CD14-positive monocyte (primary cell): ENCODE results near the gene WDR82. TPM values are rescaled to one million over a fixed set of nuclear protein-coding genes. Genes with fewer than 3 reads are reported as not detected.

Experiments used
- DNase-seq, 3 donors: peaks; one replicate each; pipeline ENCODE4 v3.0.0-alpha.2; 2011 to 2022
- H2AFZ ChIP-seq: 2 replicates; pipeline ENCODE4 v1.6.0; 2012; ENCODE audit warnings: mild to moderate bottlenecking, low read depth, low read length, inconsistent platforms; ENCODE audit not compliant: insufficient read depth, poor library complexity, severe bottlenecking
- H3K27ac ChIP-seq, 2 donors: 1 replicate in 1 of 2; 2 replicates in 1 of 2; pipeline ENCODE4 v1.5.1; 2012 to 2013; ENCODE audit warnings: low read length in 2 of 2, control low read depth in 1 of 2, inconsistent platforms in 1 of 2, low read depth in 1 of 2, mild to moderate bottlenecking in 1 of 2
- H3K27me3 ChIP-seq, 2 donors: one replicate each; pipeline versions ENCODE4 v1.6.0 to v1.6.1; 2011 to 2013; ENCODE audit warnings: low read length in 2 of 2; ENCODE audit not compliant: control insufficient read depth in 2 of 2, insufficient read depth in 2 of 2
- H3K36me3 ChIP-seq, 2 donors: replicated peaks in 1 of 2; 1 replicate in 1 of 2; 2 replicates in 1 of 2; pipeline versions ENCODE4 v1.5.1 to v1.6.1; 2012 to 2013; ENCODE audit warnings: low read length in 2 of 2, control low read depth in 1 of 2, inconsistent platforms in 1 of 2, mild to moderate bottlenecking in 1 of 2; ENCODE audit not compliant: insufficient read depth in 2 of 2, control insufficient read depth in 1 of 2
- H3K4me1 ChIP-seq, 2 donors: 1 replicate in 1 of 2; 2 replicates in 1 of 2; pipeline versions ENCODE4 v1.5.1 to v1.6.1; 2012 to 2013; ENCODE audit warnings: low read length in 2 of 2, control low read depth in 1 of 2, inconsistent platforms in 1 of 2, mild to moderate bottlenecking in 1 of 2, moderate library complexity in 1 of 2; ENCODE audit not compliant: insufficient read depth in 2 of 2, control insufficient read depth in 1 of 2
- H3K4me2 ChIP-seq: replicated peaks from 2 replicates; pipeline ENCODE3; 2012; ENCODE audit warnings: low read length, moderate library complexity, mild to moderate bottlenecking; ENCODE audit not compliant: poor library complexity, severe bottlenecking; ENCODE audit errors: extremely low read depth
- H3K4me3 ChIP-seq, 3 experiments: fragments of 200-600 bp in 1 of 3; sonication (generic) in 1 of 3; replicated peaks in 1 of 3; 1 replicate in 2 of 3; 2 replicates in 1 of 3; pipeline ENCODE4 v1.5.1; 2011 to 2013; ENCODE audit warnings: low read length in 3 of 3, mild to moderate bottlenecking in 3 of 3, control low read depth in 2 of 3, low read depth in 2 of 3, inconsistent platforms in 1 of 3, moderate library complexity in 1 of 3
- H3K79me2 ChIP-seq: 2 replicates; pipeline ENCODE4 v1.6.0; 2012; ENCODE audit warnings: mild to moderate bottlenecking, control low read depth, inconsistent platforms, low read length, moderate library complexity; ENCODE audit not compliant: insufficient read depth
- H3K9ac ChIP-seq: 2 replicates; pipeline ENCODE4 v1.6.0; 2017; ENCODE audit warnings: low read length, mild to moderate bottlenecking; ENCODE audit not compliant: insufficient read depth, poor library complexity, severe bottlenecking
- H3K9me3 ChIP-seq, 2 donors: replicated peaks in 1 of 2; 1 replicate in 1 of 2; 2 replicates in 1 of 2; pipeline versions ENCODE4 v1.5.1 to v1.6.1; 2012 to 2013; ENCODE audit warnings: low read length in 2 of 2, control low read depth in 1 of 2; ENCODE audit not compliant: control insufficient read depth in 1 of 2, insufficient read depth in 1 of 2
- H4K20me1 ChIP-seq: 2 replicates; pipeline ENCODE4 v1.6.0; 2012; ENCODE audit warnings: mild to moderate bottlenecking, low read length, control low read depth, moderate library complexity; ENCODE audit not compliant: insufficient read depth
- H3K27ac Mint-ChIP-seq, 7 donors: one replicate each; pipeline ENCODE4 v1.8.0; 2020; ENCODE audit warnings: mild to moderate bottlenecking in 7 of 7, mixed read lengths in 7 of 7, moderate library complexity in 6 of 7, inconsistent platforms in 2 of 7
- H3K27me3 Mint-ChIP-seq, 3 donors: one replicate each; pipeline ENCODE4 v1.8.0; 2021 to 2022; ENCODE audit warnings: low read depth in 3 of 3, mild to moderate bottlenecking in 3 of 3, mixed read lengths in 3 of 3, moderate library complexity in 3 of 3, inconsistent platforms in 1 of 3
- H3K36me3 Mint-ChIP-seq, 2 donors: one replicate each; pipeline ENCODE4 v1.8.0; 2020; ENCODE audit warnings: mixed read lengths in 2 of 2, inconsistent platforms in 1 of 2, mild to moderate bottlenecking in 1 of 2
- H3K4me1 Mint-ChIP-seq: one replicate; pipeline ENCODE4 v1.8.0; 2020; ENCODE audit warnings: mild to moderate bottlenecking, mixed read lengths
- H3K4me3 Mint-ChIP-seq, 2 donors: one replicate each; pipeline ENCODE4 v1.8.0; 2020; ENCODE audit warnings: mild to moderate bottlenecking in 2 of 2, mixed read lengths in 2 of 2, moderate library complexity in 1 of 2
- H3K9me3 Mint-ChIP-seq, 7 donors: one replicate each; pipeline ENCODE4 v1.8.0; 2020 to 2022; ENCODE audit warnings: mixed read lengths in 7 of 7, mild to moderate bottlenecking in 6 of 7, moderate library complexity in 6 of 7, inconsistent platforms in 2 of 7
- WGBS: methylation state at CpG from one replicate; pipeline ENCODE4 v1.1.5; 2013; ENCODE audit warnings: missing lambda C conversion rate; ENCODE audit not compliant: insufficient coverage; 5-methylcytosine and 5-hydroxymethylcytosine counted together
- intact Hi-C, 2 donors: fragments of 100-400 bp; cut with micrococcal nuclease; formaldehyde crosslinking; loops; one replicate each; pipeline versions ENCODE4 v1.15.0 to v1.15.1; 2023
- polyA minus RNA-seq: library from RNA; depleted of rRNA, polyadenylated mRNA; stranded (reverse); fragments of >200 nt; gene quantifications from 2 replicates; pipeline ENCODE4 v1.2.3, GENCODE V29; 2012
- polyA plus RNA-seq, 3 donors: library from polyadenylated mRNA; depleted of rRNA in 1 of 3; unstranded in 2 of 3; stranded (reverse) in 1 of 3; fragments of 300-500 nt in 2 of 3; fragments of >200 nt in 1 of 3; fragmentation: Illumina TruSeq in 2 of 3; gene quantifications; 1 replicate in 2 of 3; 2 replicates in 1 of 3; pipeline ENCODE4 v1.2.3, GENCODE V29; 2012 to 2021
- total RNA-seq, 12 experiments: library from RNA in 1 of 12; stranded (reverse) in 1 of 12; fragments of 120-200 nt in 1 of 12; gene quantifications; one replicate each; pipeline ENCODE4 v1.2.4 and lab custom pipeline; 2013 to 2026; ENCODE audit warnings: mixed read lengths in 6 of 12, inconsistent platforms in 1 of 12
- TF ChIP-seq, protein P1 (sequence below): fragments of 200-600 bp; IDR thresholded peaks from one replicate; pipeline ENCODE4 v1.8.0; 2022; ENCODE audit warnings: antibody characterized with exemption, mild to moderate bottlenecking

Gene WDR82, protein sequence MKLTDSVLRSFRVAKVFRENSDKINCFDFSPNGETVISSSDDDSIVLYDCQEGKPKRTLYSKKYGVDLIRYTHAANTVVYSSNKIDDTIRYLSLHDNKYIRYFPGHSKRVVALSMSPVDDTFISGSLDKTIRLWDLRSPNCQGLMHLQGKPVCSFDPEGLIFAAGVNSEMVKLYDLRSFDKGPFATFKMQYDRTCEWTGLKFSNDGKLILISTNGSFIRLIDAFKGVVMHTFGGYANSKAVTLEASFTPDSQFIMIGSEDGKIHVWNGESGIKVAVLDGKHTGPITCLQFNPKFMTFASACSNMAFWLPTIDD
- total RNA-seq (2013), result 52.9 TPM
- polyA plus RNA-seq (10 to 100 TPM; 27.3 to 33.4 (median 32.3) TPM), polyA minus RNA-seq (31.7 and 50.2 TPM in 2 replicates), total RNA-seq (lab: John Stamatoyannopoulos, UW) (95.7 to 231 (median 138) reads per million in 11 experiments)

- Histone ChIP-seq H3K79me2 (peaks cover 60% of the 10 kb centered on the region), H3K9ac (peak within 1 kb of the TSS; percentile 83), H3K36me3 (peaks cover 4 to 19% of the 10 kb centered on the region in 2 donors), H2AFZ (peak within 1 kb of the TSS; percentile 78), H3K4me3 (peak within 1 kb of the TSS; percentile 74 to 97 (median 89)), H3K4me2 (peak within 1 kb of the TSS; percentile 97), H3K9me3 (no peaks in the 10 kb centered on the region), H3K4me1 (peaks cover 28 to 46% of the 10 kb centered on the region in 2 donors), H3K27me3 (no peaks in the 10 kb centered on the region), H3K27ac (peak within 1 kb of the TSS; percentile 93 to 97), H4K20me1 (peaks cover 39% of the 10 kb centered on the region)
- Mint-ChIP-seq H3K9me3 (no peaks in the 10 kb centered on the region), H3K4me1 (peaks cover 49% of the 10 kb centered on the region), H3K4me3 (peak within 1 kb of the TSS; percentile 98 to 100), H3K27me3 (peaks cover 0 to 4% (median 0%) of the 10 kb centered on the region in 3 donors), H3K36me3 (peaks cover 11 to 31% of the 10 kb centered on the region in 2 donors), H3K27ac (peak within 1 kb of the TSS; percentile 95 to 100 (median 99))
- intact Hi-C loops, result loop anchor here (5.0 kb wide), 1 partner anchor 36 kb away; no protein-coding TSS in a partner anchor
- DNase-seq, result peak; percentile 87 to 93 (median 92)
- WGBS, result under 1% methylated on average over 52 of the region's 58 CpGs
- TF ChIP-seq, protein P1, sequence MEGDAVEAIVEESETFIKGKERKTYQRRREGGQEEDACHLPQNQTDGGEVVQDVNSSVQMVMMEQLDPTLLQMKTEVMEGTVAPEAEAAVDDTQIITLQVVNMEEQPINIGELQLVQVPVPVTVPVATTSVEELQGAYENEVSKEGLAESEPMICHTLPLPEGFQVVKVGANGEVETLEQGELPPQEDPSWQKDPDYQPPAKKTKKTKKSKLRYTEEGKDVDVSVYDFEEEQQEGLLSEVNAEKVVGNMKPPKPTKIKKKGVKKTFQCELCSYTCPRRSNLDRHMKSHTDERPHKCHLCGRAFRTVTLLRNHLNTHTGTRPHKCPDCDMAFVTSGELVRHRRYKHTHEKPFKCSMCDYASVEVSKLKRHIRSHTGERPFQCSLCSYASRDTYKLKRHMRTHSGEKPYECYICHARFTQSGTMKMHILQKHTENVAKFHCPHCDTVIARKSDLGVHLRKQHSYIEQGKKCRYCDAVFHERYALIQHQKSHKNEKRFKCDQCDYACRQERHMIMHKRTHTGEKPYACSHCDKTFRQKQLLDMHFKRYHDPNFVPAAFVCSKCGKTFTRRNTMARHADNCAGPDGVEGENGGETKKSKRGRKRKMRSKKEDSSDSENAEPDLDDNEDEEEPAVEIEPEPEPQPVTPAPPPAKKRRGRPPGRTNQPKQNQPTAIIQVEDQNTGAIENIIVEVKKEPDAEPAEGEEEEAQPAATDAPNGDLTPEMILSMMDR, result no peak
Observed at GRCh38 chr3:52278510-52279069, at the start of gene WDR82. Gene WDR82, minus strand, starts transcription at chr3:52278649. Its CDS starts 288 bp downstream, at chr3:52278361.

- intact Hi-C loops, result no loop called here
- Histone ChIP-seq H3K4me3 (no peak overlapping the region), H2AFZ (no peak overlapping the region), H3K9ac (no peak overlapping the region), H3K36me3 (peaks cover 15 to 32% of the 10 kb centered on the region in 2 donors), H3K9me3 (no peaks in the 10 kb centered on the region), H3K4me2 (no peak overlapping the region), H4K20me1 (no peaks in the 10 kb centered on the region), H3K27ac (no peak overlapping the region), H3K4me1 (no peaks in the 10 kb centered on the region), H3K27me3 (no peaks in the 10 kb centered on the region), H3K79me2 (no peaks in the 10 kb centered on the region)
- WGBS, result 95% methylated on average over 5 of the region's 5 CpGs
- Mint-ChIP-seq H3K27ac (no peak overlapping the region), H3K4me1 (no peaks in the 10 kb centered on the region), H3K36me3 (peaks cover 26 to 30% of the 10 kb centered on the region in 2 donors), H3K27me3 (peaks cover 0 to 1% (median 0%) of the 10 kb centered on the region in 3 donors), H3K9me3 (no peaks in the 10 kb centered on the region), H3K4me3 (no peak overlapping the region)
- DNase-seq, result no peak
- TF ChIP-seq, protein P1, result no peak
Observed at GRCh38 chr3:52327486-52328290, 49.2 kb upstream of the WDR82 start.
